ENCODE data around the gene KCNJ4. TPM values are rescaled to one million over a fixed set of nuclear protein-coding genes. Genes with fewer than 3 reads are reported as not detected.

Gene KCNJ4
- not detected in 2 replicates for total RNA-seq

GRCh38 chr22:38455076-38455529, at the start of gene KCNJ4:
Gene KCNJ4, minus strand, starts transcription at chr22:38455199. Its CDS starts 27,067 bp downstream, at chr22:38428132.

GRCh38 chr22:38467904-38468442, 13.0 kb upstream of the KCNJ4 start, which contains the start of gene KDELR3:
Gene KDELR3, plus strand, starts transcription at chr22:38468096. Its CDS starts 138 bp downstream, at chr22:38468234.

Other genes with a start within 250 kb of the KCNJ4 start
- gene TMEM184B, start 182.2 kb downstream of the KCNJ4 start, total RNA-seq = 24.6 and 36.1 TPM in 2 replicates
- gene CSNK1E, start 137.8 kb downstream of the KCNJ4 start, total RNA-seq = 126 and 134 TPM in 2 replicates
- gene KDELR3, start 12.9 kb upstream of the KCNJ4 start, total RNA-seq = 95.3 and 125 TPM in 2 replicates
- gene DDX17, start 51.1 kb upstream of the KCNJ4 start, total RNA-seq = 385 and 404 TPM in 2 replicates
- gene DMC1, start 115.0 kb upstream of the KCNJ4 start, total RNA-seq = 3.2 and 3.4 TPM in 2 replicates
- gene FAM227A, start 201.2 kb upstream of the KCNJ4 start, total RNA-seq = 1.1 and 1.8 TPM in 2 replicates
- gene CBY1, start 201.4 kb upstream of the KCNJ4 start, total RNA-seq = 19.2 and 20.9 TPM in 2 replicates
- gene TOMM22, start 226.8 kb upstream of the KCNJ4 start, total RNA-seq = 51.5 and 55.1 TPM in 2 replicates
- gene JOSD1, start 245.7 kb upstream of the KCNJ4 start, total RNA-seq = 66.4 and 66.5 TPM in 2 replicates

Data from aortic smooth muscle cell (primary cell).